Adrenal gland (tissue), 12 donors: Measurements from ENCODE around the gene EPHB1. TPM values are rescaled to one million over a fixed set of nuclear protein-coding genes. Genes with fewer than 3 reads are reported as not detected.

ENCODE experiments used
- DNase-seq, 7 donors: peaks; one replicate each; pipeline ENCODE4 v3.0.0-alpha.2; 2019 to 2020
- H3K27ac ChIP-seq, 5 donors: fragments of 200-600 bp; sonication (generic) in 4 of 5; 1 replicate in 3 of 5; 2 replicates in 2 of 5; pipeline versions ENCODE4 v1.5.1 to v1.8.0; 2016 to 2020; ENCODE audit warnings: mild to moderate bottlenecking in 1 of 5
- H3K27me3 ChIP-seq: fragments of 200-600 bp; 2 replicates; pipeline ENCODE4 v1.8.0; 2021
- H3K36me3 ChIP-seq, 2 donors: fragments of 200-600 bp; replicated peaks in 1 of 2; 1 replicate in 1 of 2; 2 replicates in 1 of 2; pipeline versions ENCODE4 v1.5.1 to v1.8.0; 2018 to 2022
- H3K4me1 ChIP-seq, 2 donors: fragments of 200-600 bp; replicated peaks in 1 of 2; 1 replicate in 1 of 2; 2 replicates in 1 of 2; pipeline versions ENCODE4 v1.5.1 to v1.8.0; 2018 to 2021
- H3K4me3 ChIP-seq, 4 donors: fragments of 200-600 bp; sonication (generic) in 3 of 4; one replicate each; pipeline ENCODE4 v1.5.1; 2016 to 2018
- H3K9me3 ChIP-seq, 3 donors: fragments of 200-600 bp; sonication (generic) in 1 of 3; replicated peaks in 1 of 3; 1 replicate in 2 of 3; 2 replicates in 1 of 3; pipeline versions ENCODE4 v1.5.1 to v1.8.0; 2016 to 2021
- POLR2A ChIP-seq, 2 donors: fragments of 450-650 bp; IDR thresholded peaks; one replicate each; pipeline ENCODE4 v1.6.1; 2017; ENCODE audit warnings: antibody characterized with exemption in 2 of 2, mild to moderate bottlenecking in 2 of 2, moderate library complexity in 1 of 2
- WGBS, 4 donors: extraction: QIAGEN DNeasy Blood & Tissue Kit in 2 of 4; methylation state at CpG; one replicate each; pipeline versions ENCODE4 v1.1.5 to v1.1.7; 2013 to 2017; 5-methylcytosine and 5-hydroxymethylcytosine counted together
- intact Hi-C, 2 donors: fragments of 100-400 bp; cut with DNase I; formaldehyde crosslinking; loops; one replicate each; pipeline versions ENCODE4 v1.14.1 to v1.15.0; 2022 to 2023
- polyA plus RNA-seq, 3 donors: library from polyadenylated mRNA; stranded (reverse); fragments of 200-250 nt in 2 of 3; fragments of 350-450 nt in 1 of 3; fragmentation: Illumina TruSeq in 1 of 3; extraction: RNeasy Lipid Tissue Mini Kit (QIAGEN cat#74804) in 1 of 3; gene quantifications; one replicate each; pipeline ENCODE4 v1.2.3, GENCODE V29; 2013 to 2014
- total RNA-seq, 9 donors: library from RNA; depleted of rRNA in 4 of 9; stranded (reverse); fragments of >200 nt in 4 of 9; fragments of 120-200 nt in 1 of 9; fragmentation: NEBNext Ultra II Directional in 1 of 9; extraction: Animal tissue kit (Norgen Biotek cat#: 25700) in 1 of 9; gene quantifications; one replicate each; pipeline versions ENCODE4 v1.1.0 to v1.2.4, GENCODE V29; 2013 to 2023
- TF ChIP-seq, protein P1 (sequence below), 6 experiments: fragments of 450-650 bp in 4 of 6; fragments of 200-600 bp in 2 of 6; sonication (generic) in 1 of 6; IDR thresholded peaks; 1 replicate in 5 of 6; 2 replicates in 1 of 6; pipeline versions ENCODE4 v1.5.1 to v1.8.0; 2016 to 2021; ENCODE audit warnings: antibody characterized with exemption in 6 of 6, mild to moderate bottlenecking in 2 of 6, moderate library complexity in 1 of 6
- donor health status: healthy with polysubstance abuse.
- donor health status: Bipolar disorder and iron deficiency.
- donor health status: DM: yes; HTN: yes; CAD: no.
- donor health status: DM: no; HTN: no; CAD: no.
- donor health status: DM: no; HTN: no; CAD: no.
- donor health status: DM: yes; HTN: yes; CAD: no.

Gene EPHB1
- total and polyA plus RNA-seq, 12 donors = 0.10 to 3.4 (median 0.98) TPM

DNA sequence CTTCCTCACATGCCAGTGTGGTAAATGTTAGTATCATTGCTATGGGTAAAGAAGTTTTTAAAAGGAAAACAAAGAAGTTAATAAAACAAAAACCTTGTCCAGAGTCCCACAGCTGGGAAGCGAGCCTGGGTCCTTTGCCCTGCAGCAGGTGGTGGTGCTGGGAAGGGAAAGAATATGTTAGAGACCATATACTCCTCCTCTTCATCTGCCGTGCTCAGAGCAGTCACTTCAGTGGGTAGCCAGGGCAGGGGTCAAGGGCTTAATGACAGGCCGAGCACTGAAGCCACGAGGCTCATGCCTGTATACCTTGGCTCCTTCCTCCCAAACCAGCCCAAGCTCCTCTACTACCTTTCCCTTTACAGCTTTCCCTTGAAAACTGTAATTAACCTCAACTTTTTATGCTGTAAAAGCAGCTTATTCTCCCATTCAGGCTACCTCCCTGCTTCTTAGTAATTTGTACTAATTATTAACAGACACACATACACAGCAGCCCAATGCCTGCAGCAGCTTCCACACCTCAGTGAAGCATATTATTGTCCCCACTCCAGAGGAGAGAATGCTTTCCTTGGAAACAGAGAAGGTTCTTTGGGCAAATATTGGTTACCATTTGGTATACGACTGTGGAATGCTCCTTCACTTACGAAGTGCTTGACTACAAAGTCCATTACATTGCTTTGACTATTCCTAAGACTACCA lies 362.1 kb downstream of the EPHB1 start:
- 61 to 76% (median 68%) methylated on average over 6 of the region's 6 CpGs for WGBS, 4 donors
- no peaks in the 10 kb centered on the region for H3K9me3 ChIP-seq
- no peaks in the 10 kb centered on the region for H3K36me3 ChIP-seq
- H3K4me1 ChIP-seq = no peaks in the 10 kb centered on the region
- intact Hi-C loops = no loop called here
- no peak for DNase-seq
- H3K27ac ChIP-seq = no peak overlapping the region
- H3K27me3 ChIP-seq = no peaks in the 10 kb centered on the region
- no peak for TF ChIP-seq POLR2A (IDR thresholded peaks at IDR 0.05)
- TF ChIP-seq, protein P1, sequence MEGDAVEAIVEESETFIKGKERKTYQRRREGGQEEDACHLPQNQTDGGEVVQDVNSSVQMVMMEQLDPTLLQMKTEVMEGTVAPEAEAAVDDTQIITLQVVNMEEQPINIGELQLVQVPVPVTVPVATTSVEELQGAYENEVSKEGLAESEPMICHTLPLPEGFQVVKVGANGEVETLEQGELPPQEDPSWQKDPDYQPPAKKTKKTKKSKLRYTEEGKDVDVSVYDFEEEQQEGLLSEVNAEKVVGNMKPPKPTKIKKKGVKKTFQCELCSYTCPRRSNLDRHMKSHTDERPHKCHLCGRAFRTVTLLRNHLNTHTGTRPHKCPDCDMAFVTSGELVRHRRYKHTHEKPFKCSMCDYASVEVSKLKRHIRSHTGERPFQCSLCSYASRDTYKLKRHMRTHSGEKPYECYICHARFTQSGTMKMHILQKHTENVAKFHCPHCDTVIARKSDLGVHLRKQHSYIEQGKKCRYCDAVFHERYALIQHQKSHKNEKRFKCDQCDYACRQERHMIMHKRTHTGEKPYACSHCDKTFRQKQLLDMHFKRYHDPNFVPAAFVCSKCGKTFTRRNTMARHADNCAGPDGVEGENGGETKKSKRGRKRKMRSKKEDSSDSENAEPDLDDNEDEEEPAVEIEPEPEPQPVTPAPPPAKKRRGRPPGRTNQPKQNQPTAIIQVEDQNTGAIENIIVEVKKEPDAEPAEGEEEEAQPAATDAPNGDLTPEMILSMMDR (IDR thresholded peaks at IDR 0.05) = no peak
- no peak overlapping the region for H3K4me3 ChIP-seq

DNA sequence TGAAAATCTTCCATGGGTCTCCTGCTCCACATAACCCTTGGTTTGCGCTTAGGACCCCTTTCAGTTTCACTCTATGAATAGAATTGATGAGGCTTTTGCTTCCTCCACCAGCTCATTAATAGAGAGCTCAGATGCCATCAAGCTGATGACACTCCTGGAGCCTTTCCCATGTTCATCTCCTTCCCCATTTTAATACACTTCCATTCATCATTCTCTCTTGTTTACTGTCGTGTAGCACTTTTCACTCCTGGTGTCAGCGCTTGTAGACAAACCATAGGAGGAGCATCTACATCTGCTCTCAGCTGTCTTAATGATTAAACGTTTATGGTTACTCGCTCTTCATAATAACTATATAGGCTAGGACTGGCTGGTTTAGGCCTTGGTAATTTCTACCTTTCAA lies 363.5 kb downstream of the EPHB1 start:
- 76 to 85% (median 84%) methylated on average over 5 of the region's 5 CpGs for WGBS, 4 donors
- no peak for DNase-seq
- no peak overlapping the region for H3K4me3 ChIP-seq
- H3K27me3 ChIP-seq = no peaks in the 10 kb centered on the region
- H3K27ac ChIP-seq = no peak overlapping the region
- H3K4me1 ChIP-seq = no peaks in the 10 kb centered on the region
- H3K36me3 ChIP-seq = no peaks in the 10 kb centered on the region
- TF ChIP-seq, protein P1 (IDR thresholded peaks at IDR 0.05) = no peak
- no peak for TF ChIP-seq POLR2A (IDR thresholded peaks at IDR 0.05)
- intact Hi-C loops = no loop called here
- no peaks in the 10 kb centered on the region for H3K9me3 ChIP-seq

DNA sequence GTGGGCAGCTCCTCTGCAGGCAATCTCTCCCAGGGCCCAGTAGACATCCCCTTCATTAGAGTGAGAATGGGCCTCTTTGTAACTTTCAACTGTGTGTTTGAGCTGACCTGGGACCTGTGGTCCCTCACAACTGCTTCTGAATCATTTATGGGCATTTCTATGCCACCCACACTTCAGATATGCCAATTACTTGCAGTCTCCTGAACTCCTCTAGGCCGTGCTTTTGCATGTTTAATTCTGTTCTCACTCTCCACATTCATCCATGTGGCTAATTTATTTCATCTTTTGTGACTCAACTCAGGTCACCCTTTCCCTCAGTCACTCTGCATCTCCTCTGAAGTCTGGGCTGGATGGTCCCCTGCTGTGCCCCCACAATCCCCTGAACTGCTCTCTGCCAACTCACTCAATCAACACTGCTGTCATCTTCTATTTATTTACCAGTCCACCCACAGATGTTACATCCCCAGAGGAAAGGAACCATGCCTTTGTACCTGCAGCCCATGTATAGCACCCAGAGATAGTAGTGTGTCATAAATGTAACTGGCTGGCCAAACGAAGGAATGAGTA lies 364.7 kb downstream of the EPHB1 start:
- Histone ChIP-seq H3K4me1 (no peaks in the 10 kb centered on the region), H3K36me3 (no peaks in the 10 kb centered on the region), H3K4me3 (no peak overlapping the region), H3K9me3 (no peaks in the 10 kb centered on the region), H3K27ac (no peak overlapping the region), H3K27me3 (no peaks in the 10 kb centered on the region)
- intact Hi-C loops = no loop called here
- 42 to 54% (median 48%) methylated on average over 2 of the region's 2 CpGs for WGBS, 4 donors
- TF ChIP-seq POLR2A (IDR thresholded peaks at IDR 0.05) = no peak
- DNase-seq = no peak

DNA sequence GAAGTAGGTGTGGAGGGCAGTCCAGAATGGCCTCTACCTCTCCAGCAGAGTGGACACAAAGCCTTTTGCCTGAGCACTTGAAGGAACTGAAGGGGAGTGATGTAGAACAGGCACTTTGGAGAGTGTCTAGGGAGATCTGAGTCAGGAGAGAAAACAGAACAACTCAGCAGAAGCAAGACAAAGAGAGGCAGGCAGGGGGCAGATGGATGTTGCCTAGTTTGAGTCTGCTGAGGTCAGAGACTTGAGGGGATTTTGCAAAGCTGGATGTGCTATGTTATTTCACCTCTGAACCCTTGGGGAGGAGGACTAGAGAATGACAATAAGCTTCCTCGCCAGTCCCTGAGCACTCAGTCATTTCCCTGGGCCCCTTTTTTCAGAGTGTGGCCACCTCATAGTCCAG lies 366.4 kb downstream of the EPHB1 start:
- Histone ChIP-seq H3K9me3 (no peaks in the 10 kb centered on the region), H3K27ac (no peak overlapping the region), H3K36me3 (no peaks in the 10 kb centered on the region), H3K27me3 (no peaks in the 10 kb centered on the region), H3K4me1 (no peaks in the 10 kb centered on the region), H3K4me3 (no peak overlapping the region)
- TF ChIP-seq, protein P1 (IDR thresholded peaks at IDR 0.05) = no peak
- no peak for TF ChIP-seq POLR2A (IDR thresholded peaks at IDR 0.05)
- intact Hi-C loops = no loop called here
- 53 to 65% (median 55%) methylated on average over 1 of the region's 1 CpG for WGBS, 4 donors
- no peak for DNase-seq

DNA sequence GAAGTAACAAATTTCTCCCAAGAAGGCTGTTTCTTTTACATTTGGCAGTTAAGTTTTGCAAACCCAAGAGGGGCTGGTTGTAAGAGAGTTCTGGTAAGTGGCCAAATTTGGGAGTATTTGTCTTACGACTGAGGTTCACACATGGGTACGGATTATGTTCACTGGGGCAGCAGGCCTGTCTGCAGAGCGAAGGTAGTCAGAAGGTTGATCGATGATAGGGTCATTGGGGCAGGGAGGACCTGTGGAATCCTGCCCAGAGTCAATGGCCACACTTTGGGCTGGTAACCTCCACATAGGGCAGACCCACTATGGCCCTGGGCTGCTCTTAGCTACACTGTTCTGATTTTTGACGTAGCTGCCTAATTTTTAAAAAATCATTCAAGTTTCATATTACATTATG lies 368.6 kb downstream of the EPHB1 start:
- Histone ChIP-seq H3K27ac (no peak overlapping the region), H3K36me3 (no peaks in the 10 kb centered on the region), H3K4me1 (no peaks in the 10 kb centered on the region), H3K9me3 (no peaks in the 10 kb centered on the region), H3K27me3 (no peaks in the 10 kb centered on the region), H3K4me3 (no peak overlapping the region)
- TF ChIP-seq, protein P1 (IDR thresholded peaks at IDR 0.05) = no peak
- no peak for TF ChIP-seq POLR2A (IDR thresholded peaks at IDR 0.05)
- intact Hi-C loops = no loop called here
- no peak for DNase-seq
- WGBS, 4 donors = 70 to 88% (median 85%) methylated on average over 3 to 5 of the region's 5 CpGs
